Central memory CD8-positive, alpha-beta T cell (primary cell): Measurements from ENCODE around the gene CRNKL1.

ENCODE experiments used
- ATAC-seq: fragments of 150-1000 bp; cut with Tn5 transposase; replicated peaks from 2 replicates; pipeline ENCODE4 v1.10.0; 2022; ENCODE audit warnings: mild to moderate bottlenecking, moderate FRiP score, moderate number of reproducible peaks; ENCODE audit not compliant: poor library complexity, severe bottlenecking; ENCODE audit errors: extremely low read depth
- DNase-seq, 2 donors: peaks; one replicate each; pipeline ENCODE4 v3.0.0; 2021; ENCODE audit warnings: low spot score in 2 of 2
- H3K27ac Mint-ChIP-seq: one replicate; pipeline ENCODE4 v1.8.0; 2022; ENCODE audit warnings: low read depth, mild to moderate bottlenecking, moderate library complexity, mixed read lengths
- H3K27me3 Mint-ChIP-seq: one replicate; pipeline ENCODE4 v1.8.0; 2022; ENCODE audit warnings: mixed read lengths
- H3K36me3 Mint-ChIP-seq: one replicate; pipeline ENCODE4 v1.8.0; 2022; ENCODE audit warnings: mild to moderate bottlenecking, moderate library complexity, mixed read lengths; ENCODE audit not compliant: insufficient read depth
- H3K4me1 Mint-ChIP-seq: one replicate; pipeline ENCODE4 v1.8.0; 2022; ENCODE audit warnings: mixed read lengths
- H3K4me3 Mint-ChIP-seq: one replicate; pipeline ENCODE4 v1.8.0; 2022; ENCODE audit warnings: mild to moderate bottlenecking, moderate library complexity, mixed read lengths
- H3K9me3 Mint-ChIP-seq: one replicate; pipeline ENCODE4 v1.8.0; 2022; ENCODE audit warnings: mixed read lengths

The CRNKL1 gene

DNA sequence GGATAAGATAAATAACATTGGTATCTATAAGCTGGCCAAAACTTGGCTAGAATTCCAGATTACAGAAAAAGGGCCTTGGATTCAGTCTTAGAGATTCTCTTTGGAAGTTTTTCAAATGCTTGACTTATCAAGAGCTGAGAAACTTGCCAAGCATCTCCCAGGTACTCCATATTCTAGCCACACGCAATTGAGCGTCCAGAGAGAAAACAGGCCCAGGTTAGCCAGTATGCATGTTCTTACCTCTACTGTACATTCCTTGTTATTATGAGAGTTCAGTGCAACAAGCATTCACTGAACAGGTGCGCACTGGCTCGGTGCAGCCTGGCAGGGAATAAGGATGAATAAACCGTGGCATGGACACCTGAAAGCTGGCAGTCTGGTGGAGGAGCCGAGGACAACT lies 13.7 kb downstream of the CRNKL1 start:
- ATAC-seq, result no peak
- no peak overlapping the region for H3K27ac Mint-ChIP-seq
- H3K27me3 Mint-ChIP-seq, result no peaks in the 10 kb centered on the region
- peaks cover 85% of the 10 kb centered on the region for H3K36me3 Mint-ChIP-seq
- no peaks in the 10 kb centered on the region for H3K9me3 Mint-ChIP-seq
- H3K4me1 Mint-ChIP-seq, result peaks cover 8% of the 10 kb centered on the region
- H3K4me3 Mint-ChIP-seq, result no peak overlapping the region
- no peak for DNase-seq

DNA sequence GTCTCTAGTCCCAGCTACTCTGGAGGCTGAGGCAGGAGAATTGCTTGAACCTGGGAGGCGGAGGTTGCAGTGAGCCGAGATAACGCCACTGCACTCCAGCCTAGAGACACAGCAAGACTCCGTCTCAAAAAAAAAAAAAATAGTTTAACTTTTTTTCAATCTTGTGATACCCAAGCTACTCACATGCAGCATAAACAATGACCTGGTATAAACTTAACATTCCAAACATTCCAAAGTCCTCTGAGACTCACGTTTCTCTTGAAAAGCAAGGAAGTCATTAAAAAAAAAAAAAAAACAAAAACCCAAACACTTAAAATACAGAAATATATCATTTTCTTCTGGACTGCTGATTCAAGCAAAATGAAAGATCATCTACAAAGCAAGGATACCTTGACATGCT lies 14.3 kb downstream of the CRNKL1 start:
- H3K27me3 Mint-ChIP-seq, result no peaks in the 10 kb centered on the region
- H3K9me3 Mint-ChIP-seq, result no peaks in the 10 kb centered on the region
- H3K27ac Mint-ChIP-seq, result no peak overlapping the region
- no peak overlapping the region for H3K4me3 Mint-ChIP-seq
- peaks cover 8% of the 10 kb centered on the region for H3K4me1 Mint-ChIP-seq
- DNase-seq (no peak), ATAC-seq (no peak)
- H3K36me3 Mint-ChIP-seq, result peaks cover 82% of the 10 kb centered on the region

DNA sequence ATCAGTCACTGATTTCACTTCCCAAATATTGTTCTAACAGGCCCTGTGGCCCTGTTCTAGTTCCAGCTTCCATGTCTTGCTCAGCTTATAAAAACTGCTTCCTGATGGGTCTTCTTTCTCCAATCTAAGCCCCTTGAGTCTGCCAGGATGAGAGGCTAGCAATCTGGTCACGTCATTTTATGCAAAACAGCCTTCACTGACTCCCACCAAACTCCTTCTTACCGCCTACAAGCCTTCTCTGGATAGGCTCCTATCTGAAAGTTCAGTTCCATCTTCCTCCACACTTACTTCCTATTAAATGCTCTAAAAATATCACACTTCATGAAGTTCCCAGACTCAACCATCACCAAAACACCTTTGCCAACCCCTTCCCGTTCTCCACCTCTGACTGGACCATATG lies 15.5 kb downstream of the CRNKL1 start:
- H3K36me3 Mint-ChIP-seq, result peaks cover 74% of the 10 kb centered on the region
- no peak overlapping the region for H3K27ac Mint-ChIP-seq
- no peak overlapping the region for H3K4me3 Mint-ChIP-seq
- H3K4me1 Mint-ChIP-seq, result peaks cover 8% of the 10 kb centered on the region
- ATAC-seq (no peak), DNase-seq (no peak)
- no peaks in the 10 kb centered on the region for H3K9me3 Mint-ChIP-seq
- H3K27me3 Mint-ChIP-seq, result no peaks in the 10 kb centered on the region

DNA sequence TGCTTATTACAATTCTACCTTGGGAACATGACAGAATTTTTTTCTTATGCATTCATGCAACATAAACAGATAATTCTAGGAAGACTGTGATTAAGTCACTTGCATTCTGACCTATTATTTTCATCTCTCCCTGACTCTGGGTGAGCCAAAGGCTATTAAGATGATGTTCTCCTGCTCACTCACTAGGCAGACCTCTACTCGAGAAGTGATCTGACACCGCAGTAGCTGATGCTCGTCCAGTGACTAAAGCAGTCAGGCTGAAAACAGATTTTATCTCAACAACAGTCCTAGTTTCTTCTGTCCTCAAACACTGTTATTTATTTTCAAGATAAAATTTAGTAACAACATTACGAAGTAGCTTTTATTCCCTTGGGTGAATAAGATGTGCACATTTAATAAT lies 17.8 kb downstream of the CRNKL1 start:
- ATAC-seq, result no peak
- no peak for DNase-seq
- Mint-ChIP-seq H3K9me3 (no peaks in the 10 kb centered on the region), H3K4me3 (no peak overlapping the region), H3K36me3 (peaks cover 65% of the 10 kb centered on the region), H3K27me3 (no peaks in the 10 kb centered on the region), H3K27ac (no peak overlapping the region), H3K4me1 (peaks cover 8% of the 10 kb centered on the region)

DNA sequence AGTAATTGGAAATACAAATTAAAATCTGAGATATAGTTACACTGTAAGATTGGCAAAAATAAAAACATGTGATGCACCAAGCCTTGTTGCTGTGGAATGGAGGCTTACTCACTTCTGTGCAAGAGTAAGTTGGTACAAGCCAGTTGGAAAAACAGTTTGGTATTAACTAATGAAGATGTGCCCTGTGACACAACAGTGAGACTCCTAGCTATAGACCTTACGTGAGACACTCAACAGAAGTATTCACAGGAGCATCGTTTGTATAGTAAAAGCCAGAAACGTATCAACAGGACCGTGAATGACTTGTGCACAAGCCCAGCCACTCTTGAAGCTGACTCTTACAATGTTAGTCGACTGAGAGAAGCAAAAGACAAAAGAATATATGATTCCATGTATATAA lies 20.5 kb downstream of the CRNKL1 start:
- Mint-ChIP-seq H3K27ac (no peak overlapping the region), H3K36me3 (peaks cover 45% of the 10 kb centered on the region), H3K4me1 (peaks cover 2% of the 10 kb centered on the region), H3K4me3 (no peak overlapping the region), H3K27me3 (no peaks in the 10 kb centered on the region), H3K9me3 (no peaks in the 10 kb centered on the region)
- DNase-seq, result no peak
- no peak for ATAC-seq

DNA sequence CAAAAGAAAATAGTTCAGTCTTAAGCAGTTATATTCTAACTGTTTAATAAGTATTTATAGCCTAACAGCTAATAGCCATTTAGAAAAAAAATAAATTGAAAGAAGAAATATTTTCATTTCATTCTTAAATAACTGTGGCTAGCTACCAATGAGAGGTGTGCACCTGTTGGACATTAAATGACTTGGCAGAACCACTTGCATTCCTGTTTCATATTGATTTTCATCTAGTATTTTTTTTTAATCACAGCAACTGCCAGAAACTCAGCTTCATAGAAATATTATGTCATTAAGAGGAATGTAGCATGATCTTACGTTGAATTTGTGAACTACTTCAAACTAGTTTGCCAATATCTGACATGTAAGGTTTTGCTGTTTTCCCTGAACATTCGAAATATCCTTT lies 25.0 kb downstream of the CRNKL1 start:
- H3K27me3 Mint-ChIP-seq, result no peaks in the 10 kb centered on the region
- no peaks in the 10 kb centered on the region for H3K9me3 Mint-ChIP-seq
- ATAC-seq (no peak), DNase-seq (no peak)
- H3K36me3 Mint-ChIP-seq, result peaks cover 19% of the 10 kb centered on the region
- H3K4me3 Mint-ChIP-seq, result no peak overlapping the region
- no peak overlapping the region for H3K27ac Mint-ChIP-seq
- H3K4me1 Mint-ChIP-seq, result peaks cover 17% of the 10 kb centered on the region

DNA sequence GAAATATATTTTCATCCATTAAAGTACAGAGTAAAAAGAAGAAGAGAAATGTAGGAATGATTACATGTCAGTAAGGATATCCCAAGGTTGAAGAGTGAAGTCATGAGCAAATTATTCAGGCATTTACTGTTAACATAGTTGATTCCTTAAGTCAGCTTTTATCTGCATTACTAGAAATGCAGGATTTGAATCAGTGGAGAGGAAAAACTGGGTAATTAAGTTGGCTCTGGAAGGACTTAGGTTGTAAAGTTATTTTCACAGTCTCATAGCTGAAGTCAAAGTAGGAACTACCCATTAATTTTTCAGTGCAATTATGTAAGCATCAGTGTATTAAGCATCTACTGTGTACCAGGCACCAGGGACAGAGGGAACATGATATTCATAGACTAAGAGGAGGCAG lies 27.3 kb downstream of the CRNKL1 start:
- ATAC-seq, result no peak
- Mint-ChIP-seq H3K4me1 (peaks cover 39% of the 10 kb centered on the region), H3K27ac (peak overlapping the region; percentile 64), H3K36me3 (peaks cover 15% of the 10 kb centered on the region), H3K4me3 (no peak overlapping the region), H3K27me3 (no peaks in the 10 kb centered on the region), H3K9me3 (no peaks in the 10 kb centered on the region)
- no peak for DNase-seq

DNA sequence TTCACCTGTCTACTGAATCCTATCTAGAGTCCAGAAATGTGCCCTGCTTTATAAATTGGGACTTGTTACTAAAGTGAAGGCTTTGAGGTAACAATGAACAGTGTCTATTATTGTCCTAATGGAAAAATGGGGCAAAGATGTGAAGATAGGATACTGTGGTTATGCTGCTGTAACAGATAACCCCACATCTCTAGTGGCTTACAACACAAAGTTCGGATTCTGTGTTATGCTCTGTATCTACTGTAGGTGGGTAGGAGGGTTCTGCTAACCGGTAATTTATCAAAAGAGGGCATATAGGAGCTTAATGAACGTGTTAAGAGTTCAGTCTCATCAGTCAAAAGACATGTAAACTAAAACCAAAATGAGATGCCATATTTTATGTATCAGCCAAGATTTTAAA lies 28.9 kb downstream of the CRNKL1 start:
- no peak overlapping the region for H3K4me3 Mint-ChIP-seq
- H3K27me3 Mint-ChIP-seq, result no peaks in the 10 kb centered on the region
- peaks cover 19% of the 10 kb centered on the region for H3K36me3 Mint-ChIP-seq
- H3K27ac Mint-ChIP-seq, result no peak overlapping the region
- no peak for ATAC-seq
- peaks cover 50% of the 10 kb centered on the region for H3K4me1 Mint-ChIP-seq
- no peak for DNase-seq
- no peaks in the 10 kb centered on the region for H3K9me3 Mint-ChIP-seq

DNA sequence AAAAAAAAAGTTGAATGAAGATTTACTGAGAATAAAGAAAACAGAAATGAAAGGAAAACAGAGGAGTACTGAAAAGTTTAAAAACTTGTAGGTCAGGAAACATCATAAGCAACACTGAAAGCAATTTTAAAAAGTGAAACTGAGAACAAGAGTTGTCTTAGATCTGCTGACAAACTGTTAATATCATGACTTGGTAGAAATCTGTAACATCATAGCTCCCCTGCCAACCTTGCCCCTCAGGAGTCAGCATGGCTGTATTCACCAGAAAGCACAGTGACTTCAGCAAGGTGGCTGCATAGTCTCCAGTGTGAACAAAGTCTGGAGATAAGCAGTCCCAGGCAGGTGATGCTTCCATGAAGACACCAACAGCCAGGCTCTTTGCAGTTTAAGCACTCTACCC lies 29.8 kb downstream of the CRNKL1 start:
- no peak for ATAC-seq
- H3K36me3 Mint-ChIP-seq, result peaks cover 19% of the 10 kb centered on the region
- no peaks in the 10 kb centered on the region for H3K27me3 Mint-ChIP-seq

DNA sequence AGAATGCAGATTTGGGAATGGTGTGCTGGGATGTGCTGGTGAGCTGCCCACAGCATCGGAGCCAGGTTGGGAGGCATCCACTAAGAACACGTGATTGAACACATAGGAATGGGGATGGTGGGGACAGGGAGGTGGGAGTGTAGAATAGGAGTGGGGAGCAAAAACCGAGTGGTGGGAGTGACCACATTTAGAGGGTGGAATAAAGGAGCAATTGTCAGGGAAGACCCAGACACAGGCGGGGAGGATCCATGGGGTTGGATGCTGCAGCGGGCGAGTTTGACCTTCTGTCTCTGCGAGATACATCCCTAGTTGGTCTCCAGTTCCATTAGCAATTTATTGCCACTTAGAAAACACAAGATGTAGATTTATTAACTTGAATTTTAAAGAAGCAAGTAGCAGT lies 30.4 kb downstream of the CRNKL1 start:
- peak overlapping the region; percentile 44 for H3K27ac Mint-ChIP-seq

More for the DNA sequence above, 29.8 kb downstream of the CRNKL1 start:
- no peaks in the 10 kb centered on the region for H3K9me3 Mint-ChIP-seq
- H3K4me3 Mint-ChIP-seq, result no peak overlapping the region
- peaks cover 58% of the 10 kb centered on the region for H3K4me1 Mint-ChIP-seq
- DNase-seq, result no peak
- no peak overlapping the region for H3K27ac Mint-ChIP-seq

DNA sequence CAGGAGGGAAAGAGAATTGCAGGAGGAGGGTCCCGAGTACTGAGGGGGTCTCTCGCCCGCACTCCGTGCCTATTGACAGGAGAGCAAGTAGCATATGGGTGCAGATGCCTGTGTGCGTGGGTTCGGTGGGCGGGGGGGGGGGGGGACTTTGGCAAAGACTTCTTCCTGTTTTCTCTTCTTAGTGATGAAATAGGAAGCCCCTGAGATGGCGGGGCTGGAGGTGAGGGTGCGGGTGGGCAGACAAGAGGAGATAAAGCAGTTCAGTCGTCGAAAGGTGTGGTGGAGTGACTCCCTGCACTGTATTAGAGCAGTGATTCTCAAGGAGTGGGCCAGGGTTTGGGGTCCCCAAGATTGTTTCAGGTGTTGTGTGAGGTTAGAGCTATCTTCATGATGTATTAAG lies 31.4 kb downstream of the CRNKL1 start:
- H3K27ac Mint-ChIP-seq, result peak overlapping the region; percentile 44
- DNase-seq, result no peak
- H3K36me3 Mint-ChIP-seq, result peaks cover 19% of the 10 kb centered on the region
- ATAC-seq, result no peak
- H3K4me3 Mint-ChIP-seq, result peak overlapping the region; percentile 4
- H3K27me3 Mint-ChIP-seq, result no peaks in the 10 kb centered on the region
- H3K4me1 Mint-ChIP-seq, result peaks cover 64% of the 10 kb centered on the region
- no peaks in the 10 kb centered on the region for H3K9me3 Mint-ChIP-seq

More for the DNA sequence above, 30.4 kb downstream of the CRNKL1 start:
- peaks cover 62% of the 10 kb centered on the region for H3K4me1 Mint-ChIP-seq
- ATAC-seq (no peak), DNase-seq (no peak)
- no peaks in the 10 kb centered on the region for H3K9me3 Mint-ChIP-seq
- no peak overlapping the region for H3K4me3 Mint-ChIP-seq
- H3K36me3 Mint-ChIP-seq, result peaks cover 21% of the 10 kb centered on the region
- no peaks in the 10 kb centered on the region for H3K27me3 Mint-ChIP-seq

DNA sequence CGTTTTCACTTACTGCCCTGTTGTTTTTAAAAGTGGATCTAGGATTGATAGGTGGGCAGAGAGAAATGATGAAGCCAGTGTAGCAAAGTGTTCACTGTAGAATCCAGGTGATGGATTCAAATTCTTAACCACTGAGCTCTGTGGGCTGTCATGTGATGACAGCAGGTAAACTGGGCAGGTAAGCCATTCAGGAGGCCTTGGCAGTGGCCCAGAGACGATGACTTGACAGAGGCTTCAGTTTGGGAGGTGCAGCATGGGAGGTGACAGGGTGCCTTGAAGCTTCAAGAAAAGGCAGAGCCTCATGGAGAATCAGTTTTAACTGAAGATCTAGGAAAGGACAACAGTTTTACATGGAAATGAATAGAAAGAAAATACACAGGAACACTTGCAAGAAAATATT lies 33.1 kb downstream of the CRNKL1 start:
- ATAC-seq (no peak), DNase-seq (no peak)
- Mint-ChIP-seq H3K27ac (peak overlapping the region; percentile 97), H3K27me3 (no peaks in the 10 kb centered on the region), H3K4me3 (peak overlapping the region; percentile 90), H3K4me1 (peaks cover 51% of the 10 kb centered on the region), H3K36me3 (peaks cover 19% of the 10 kb centered on the region), H3K9me3 (no peaks in the 10 kb centered on the region)

DNA sequence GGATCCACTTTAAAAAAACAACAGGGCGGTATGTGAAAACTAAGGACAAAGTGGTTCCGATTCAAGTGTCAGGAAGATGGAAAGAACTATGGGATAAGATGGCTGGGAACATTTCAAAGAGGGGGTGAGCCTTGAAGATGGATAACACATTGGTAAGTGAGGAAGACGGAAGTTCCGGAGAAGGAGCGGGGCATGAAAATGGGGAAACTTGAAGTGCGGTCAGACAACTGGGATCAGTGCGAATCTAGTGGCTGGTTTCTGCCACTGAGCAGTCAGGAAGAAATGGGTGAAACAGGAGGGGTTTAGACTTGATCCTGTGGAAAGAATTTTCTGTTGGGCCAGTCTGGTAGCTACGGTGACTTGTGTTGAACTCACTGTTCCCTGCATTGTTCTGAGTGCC lies 33.9 kb downstream of the CRNKL1 start:
- H3K36me3 Mint-ChIP-seq, result peaks cover 19% of the 10 kb centered on the region
- peaks cover 47% of the 10 kb centered on the region for H3K4me1 Mint-ChIP-seq
- no peak for ATAC-seq

DNA sequence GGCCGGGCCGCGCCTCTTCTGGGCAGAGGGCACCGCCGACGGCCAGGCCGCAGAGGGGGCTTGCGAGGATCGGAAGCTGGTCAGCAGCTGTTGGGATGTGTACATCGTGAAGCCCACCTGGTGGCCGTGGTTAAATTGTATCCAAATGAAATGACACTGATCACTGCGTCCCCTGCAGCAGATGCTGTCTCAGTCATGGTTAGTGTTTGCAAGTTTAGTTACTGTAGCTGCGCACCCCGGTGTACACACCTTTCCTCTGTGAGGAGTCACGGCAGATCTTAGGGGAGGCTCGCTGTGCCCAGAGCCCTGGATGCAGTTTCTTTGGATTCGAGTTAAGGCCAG lies 34.5 kb downstream of the CRNKL1 start:
- Mint-ChIP-seq H3K4me1 (peaks cover 46% of the 10 kb centered on the region), H3K36me3 (peaks cover 19% of the 10 kb centered on the region)

More for the DNA sequence above, 33.9 kb downstream of the CRNKL1 start:
- H3K4me3 Mint-ChIP-seq, result peak overlapping the region; percentile 90
- DNase-seq, result no peak
- no peaks in the 10 kb centered on the region for H3K27me3 Mint-ChIP-seq
- peak overlapping the region; percentile 97 for H3K27ac Mint-ChIP-seq
- no peaks in the 10 kb centered on the region for H3K9me3 Mint-ChIP-seq

More for the DNA sequence above, 34.5 kb downstream of the CRNKL1 start:
- H3K27ac Mint-ChIP-seq, result peak overlapping the region; percentile 97
- DNase-seq (no peak), ATAC-seq (peak; percentile 21)
- no peaks in the 10 kb centered on the region for H3K9me3 Mint-ChIP-seq
- H3K4me3 Mint-ChIP-seq, result peak overlapping the region; percentile 90
- no peaks in the 10 kb centered on the region for H3K27me3 Mint-ChIP-seq
